IMR-90 (cell line): ENCODE results near the gene GMPR.

Source experiments
- BHLHE40 ChIP-seq: fragments of 150-350 bp; IDR thresholded peaks from 2 replicates; pipeline ENCODE4 v1.6.1; 2016; ENCODE audit warnings: mild to moderate bottlenecking, low read depth, low read length
- RCOR1 ChIP-seq: IDR thresholded peaks from 2 replicates; pipeline ENCODE4 v1.6.1; 2012; ENCODE audit warnings: mild to moderate bottlenecking, low read length, improper control_type of control experiment; ENCODE audit not compliant: insufficient replicate concordance
- SMC3 ChIP-seq: fragments of 150-350 bp; IDR thresholded peaks from 2 replicates; pipeline ENCODE4 v1.6.1; 2016; ENCODE audit warnings: low read depth, mild to moderate bottlenecking, antibody characterized with exemption, low read length, moderate library complexity
- TF ChIP-seq, protein P1 (sequence below): conservative IDR thresholded peaks from 2 replicates; pipeline ENCODE4 v1.5.1; 2012; ENCODE audit warnings: mild to moderate bottlenecking, low read depth, low read length, improper control_type of control experiment
- TF ChIP-seq, protein P2 (sequence below): fragments of 150-350 bp; IDR thresholded peaks from 2 replicates; pipeline ENCODE4 v1.6.1; 2017; ENCODE audit warnings: mild to moderate bottlenecking, antibody characterized with exemption, low read length, low read depth

DNA sequence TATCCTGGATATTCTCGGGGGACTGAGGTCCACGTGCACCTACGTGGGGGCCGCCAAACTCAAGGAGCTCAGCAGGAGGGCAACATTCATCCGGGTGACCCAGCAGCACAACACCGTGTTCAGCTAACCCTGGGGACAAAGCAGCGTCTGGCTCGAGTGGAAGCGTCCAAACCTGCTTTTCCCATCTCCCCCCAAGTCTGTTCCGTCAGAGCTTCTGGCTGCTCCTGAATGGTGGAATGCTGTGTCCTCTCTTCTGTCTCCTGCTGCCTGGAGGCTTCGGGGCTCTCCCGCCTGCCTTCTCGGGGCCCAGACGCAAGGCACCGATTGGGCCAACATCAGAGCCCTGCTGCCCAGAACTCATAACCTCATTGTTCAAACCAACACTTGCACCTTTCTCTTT lies 56.7 kb downstream of the GMPR start:
- TF ChIP-seq, protein P1, sequence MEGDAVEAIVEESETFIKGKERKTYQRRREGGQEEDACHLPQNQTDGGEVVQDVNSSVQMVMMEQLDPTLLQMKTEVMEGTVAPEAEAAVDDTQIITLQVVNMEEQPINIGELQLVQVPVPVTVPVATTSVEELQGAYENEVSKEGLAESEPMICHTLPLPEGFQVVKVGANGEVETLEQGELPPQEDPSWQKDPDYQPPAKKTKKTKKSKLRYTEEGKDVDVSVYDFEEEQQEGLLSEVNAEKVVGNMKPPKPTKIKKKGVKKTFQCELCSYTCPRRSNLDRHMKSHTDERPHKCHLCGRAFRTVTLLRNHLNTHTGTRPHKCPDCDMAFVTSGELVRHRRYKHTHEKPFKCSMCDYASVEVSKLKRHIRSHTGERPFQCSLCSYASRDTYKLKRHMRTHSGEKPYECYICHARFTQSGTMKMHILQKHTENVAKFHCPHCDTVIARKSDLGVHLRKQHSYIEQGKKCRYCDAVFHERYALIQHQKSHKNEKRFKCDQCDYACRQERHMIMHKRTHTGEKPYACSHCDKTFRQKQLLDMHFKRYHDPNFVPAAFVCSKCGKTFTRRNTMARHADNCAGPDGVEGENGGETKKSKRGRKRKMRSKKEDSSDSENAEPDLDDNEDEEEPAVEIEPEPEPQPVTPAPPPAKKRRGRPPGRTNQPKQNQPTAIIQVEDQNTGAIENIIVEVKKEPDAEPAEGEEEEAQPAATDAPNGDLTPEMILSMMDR = no peak
- TF ChIP-seq RCOR1 (no peak), SMC3 (no peak), BHLHE40 (no peak)
- TF ChIP-seq, protein P2, sequence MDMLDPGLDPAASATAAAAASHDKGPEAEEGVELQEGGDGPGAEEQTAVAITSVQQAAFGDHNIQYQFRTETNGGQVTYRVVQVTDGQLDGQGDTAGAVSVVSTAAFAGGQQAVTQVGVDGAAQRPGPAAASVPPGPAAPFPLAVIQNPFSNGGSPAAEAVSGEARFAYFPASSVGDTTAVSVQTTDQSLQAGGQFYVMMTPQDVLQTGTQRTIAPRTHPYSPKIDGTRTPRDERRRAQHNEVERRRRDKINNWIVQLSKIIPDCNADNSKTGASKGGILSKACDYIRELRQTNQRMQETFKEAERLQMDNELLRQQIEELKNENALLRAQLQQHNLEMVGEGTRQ = no peak
